ENCODE data around the gene CRYGS. TPM values are rescaled to one million over a fixed set of nuclear protein-coding genes. Genes with fewer than 3 reads are reported as not detected.
A peak's percentile ranks its signal among the peaks of the same experiment; 100 is the strongest.

Gene CRYGS
- total and polyA plus RNA-seq, 9 of the 15 experiments (the other 6 are each of a cell fraction or from before 2014, with no cell fraction given): 1.5 to 3.8 (median 2.0) TPM

DNA sequence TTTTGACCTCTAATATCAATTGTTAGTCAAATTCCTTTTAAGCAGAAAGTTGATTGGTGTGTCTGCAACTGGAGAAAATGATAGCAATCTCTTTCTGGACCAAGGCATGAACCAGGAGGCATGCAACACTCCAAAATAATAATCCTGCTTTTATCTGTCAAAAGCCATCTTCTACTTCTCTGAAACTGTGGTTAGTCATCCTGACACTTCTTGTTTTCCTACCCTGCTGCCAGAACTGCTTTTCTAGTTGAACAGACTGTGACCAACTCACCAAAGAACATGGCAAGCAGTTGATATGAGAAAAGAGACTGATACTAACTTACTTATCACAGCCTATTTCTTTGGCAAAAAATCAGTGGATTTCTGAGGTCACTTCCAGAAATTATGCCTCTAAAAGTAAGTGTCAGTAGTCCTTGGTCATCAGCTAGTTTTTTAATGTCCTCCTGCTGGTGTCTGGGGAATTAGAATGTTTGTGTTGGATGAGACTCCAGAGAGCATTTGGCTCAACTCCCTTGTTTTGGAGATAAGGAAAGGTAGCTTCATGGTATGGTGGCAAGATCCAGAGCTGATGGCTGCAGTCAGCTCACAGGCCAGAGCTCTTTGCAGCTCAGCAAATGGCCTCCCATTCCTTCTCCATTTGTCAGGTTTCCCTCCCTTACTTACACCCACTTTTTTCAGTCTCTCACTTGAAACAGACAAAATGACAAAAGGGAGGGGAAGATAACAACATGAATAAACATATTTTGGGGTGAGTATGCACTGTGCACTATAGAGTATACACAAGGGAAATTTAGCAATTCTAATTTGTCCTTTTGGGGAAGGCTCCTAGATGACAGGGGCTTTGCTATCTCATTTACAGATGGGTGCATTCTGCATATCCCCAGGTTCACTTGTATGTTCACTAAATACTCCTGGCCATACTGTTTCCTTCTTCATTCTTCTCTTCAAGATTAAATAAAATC is 7.0 kb downstream of the CRYGS start:
- Histone ChIP-seq H3K79me2 (ENCODE audit: control insufficient read depth, insufficient read depth, low read length) (no peaks in the 10 kb centered on the region), H4K20me1 (replicated peaks; ENCODE audit: control insufficient read depth, insufficient read depth, low read length) (no peaks in the 10 kb centered on the region), H3K27me3 (ENCODE audit: control insufficient read depth in 2 of 2, insufficient read depth in 2 of 2, low read length in 2 of 2) (no peaks in the 10 kb centered on the region), H3K4me1 (replicated peaks in 1 of 2; ENCODE audit: control insufficient read depth in 2 of 2, insufficient read depth in 2 of 2, low read length in 2 of 2) (peaks cover 0 to 7% of the 10 kb centered on the region in 2 experiments; a peak in 1 of 5 replicates), H3K4me2 (ENCODE audit: insufficient read depth, low read length) (no peak overlapping the region), H3K4me3 (no peak overlapping the region), H3K9me3 (replicated peaks; ENCODE audit: control insufficient read depth, insufficient read depth, low read depth, low read length) (no peaks in the 10 kb centered on the region), H3K27ac (ENCODE audit: extremely low read depth, low read depth, low read length) (0 out of 3 replicates have a peak overlapping the region, but pooled peaks have one; percentile 10), H3K9me1 (ENCODE audit: control insufficient read depth, insufficient read depth, low read length) (no peaks in the 10 kb centered on the region), H3K9ac (ENCODE audit: insufficient read depth in 1 of 2, low read depth in 2 of 2, low read length in 2 of 2) (no peak overlapping the region), H2AFZ (ENCODE audit: low read depth, low read length) (no peak overlapping the region), H3K36me3 (ENCODE audit: control insufficient read depth, insufficient read depth, low read length) (no peaks in the 10 kb centered on the region)
- DNase-seq (ENCODE audit: extremely low read depth in 1 of 4, low spot score in 3 of 4) (peak in 2 of 4 experiments; percentile 18 to 21), FAIRE-seq (peak; percentile 42), ATAC-seq (no peak)
- POLR2A ChIA-PET: interaction anchor here (0.5 kb wide), 1 partner anchor 627 kb away, joined by 3 read pairs; no protein-coding TSS in a partner anchor
- intact Hi-C loops (cut with micrococcal nuclease): no loop called here
- in situ Hi-C loops (cut with MboI): no loop called here
- BruUV-seq (replicated peaks): no TSS peak
- CTCF ChIA-PET (ENCODE audit: low intra/inter-chr PET ratio): no interaction called here
- TF ChIP-seq KDM4B (IDR thresholded peaks at IDR 0.05; ENCODE audit: borderline replicate concordance in 2 of 2, low read depth in 1 of 2): no peak
- TF ChIP-seq ZEB2 (IDR thresholded peaks at IDR 0.05): 0 out of 2 replicates have a peak, but pooled peaks have one; percentile 13
- TF ChIP-seq HNRNPL (IDR thresholded peaks at IDR 0.05; ENCODE audit: low read depth, low read length): no peak
- peak; percentile 24; the same call in 1 of the 2 replicates for TF ChIP-seq TEAD4 (IDR thresholded peaks at IDR 0.05; ENCODE audit: low read length)
- TF ChIP-seq TEAD4 (CRISPR knock-in tag; IDR thresholded peaks at IDR 0.05; ENCODE audit: borderline replicate concordance): no peak
- no peak for TF ChIP-seq SAFB2 (IDR thresholded peaks at IDR 0.05; ENCODE audit: borderline replicate concordance, low read depth, low read length, severe bottlenecking)
- no peak for TF ChIP-seq ZFP36 (IDR thresholded peaks at IDR 0.05; ENCODE audit: low read depth, low read length, partially characterized antibody)
- TF ChIP-seq, protein P1, sequence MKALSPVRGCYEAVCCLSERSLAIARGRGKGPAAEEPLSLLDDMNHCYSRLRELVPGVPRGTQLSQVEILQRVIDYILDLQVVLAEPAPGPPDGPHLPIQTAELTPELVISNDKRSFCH (CRISPR knock-in tag; IDR thresholded peaks at IDR 0.05): no peak
- TF ChIP-seq, protein P1 (tag; IDR thresholded peaks at IDR 0.05): 0 out of 2 replicates have a peak, but pooled peaks have one; percentile 20
- TF ChIP-seq DPF2 (IDR thresholded peaks at IDR 0.05): peak; percentile 48; the same call in 1 of the 2 replicates
- TF ChIP-seq SNAPC5 (CRISPR knock-in tag; IDR thresholded peaks at IDR 0.05): no peak
- peak; percentile 38; the same call in 1 of the 2 replicates for TF ChIP-seq CTBP1 (IDR thresholded peaks at IDR 0.05; ENCODE audit: borderline replicate concordance)
- TF ChIP-seq MEF2A (IDR thresholded peaks at IDR 0.05; ENCODE audit: control insufficient read depth, low read depth, low read length): no peak
- TF ChIP-seq CBFA2T2 (conservative IDR thresholded peaks at IDR 0.05): no peak
- TF ChIP-seq MCM7 (IDR thresholded peaks at IDR 0.05): no peak
- TF ChIP-seq ZNF584 (CRISPR knock-in tag; IDR thresholded peaks at IDR 0.05; ENCODE audit: low read depth): no peak
- TF ChIP-seq FIP1L1 (IDR thresholded peaks at IDR 0.05; ENCODE audit: low read depth, low read length, poor library complexity, severe bottlenecking): no peak
- TF ChIP-seq, protein P2, sequence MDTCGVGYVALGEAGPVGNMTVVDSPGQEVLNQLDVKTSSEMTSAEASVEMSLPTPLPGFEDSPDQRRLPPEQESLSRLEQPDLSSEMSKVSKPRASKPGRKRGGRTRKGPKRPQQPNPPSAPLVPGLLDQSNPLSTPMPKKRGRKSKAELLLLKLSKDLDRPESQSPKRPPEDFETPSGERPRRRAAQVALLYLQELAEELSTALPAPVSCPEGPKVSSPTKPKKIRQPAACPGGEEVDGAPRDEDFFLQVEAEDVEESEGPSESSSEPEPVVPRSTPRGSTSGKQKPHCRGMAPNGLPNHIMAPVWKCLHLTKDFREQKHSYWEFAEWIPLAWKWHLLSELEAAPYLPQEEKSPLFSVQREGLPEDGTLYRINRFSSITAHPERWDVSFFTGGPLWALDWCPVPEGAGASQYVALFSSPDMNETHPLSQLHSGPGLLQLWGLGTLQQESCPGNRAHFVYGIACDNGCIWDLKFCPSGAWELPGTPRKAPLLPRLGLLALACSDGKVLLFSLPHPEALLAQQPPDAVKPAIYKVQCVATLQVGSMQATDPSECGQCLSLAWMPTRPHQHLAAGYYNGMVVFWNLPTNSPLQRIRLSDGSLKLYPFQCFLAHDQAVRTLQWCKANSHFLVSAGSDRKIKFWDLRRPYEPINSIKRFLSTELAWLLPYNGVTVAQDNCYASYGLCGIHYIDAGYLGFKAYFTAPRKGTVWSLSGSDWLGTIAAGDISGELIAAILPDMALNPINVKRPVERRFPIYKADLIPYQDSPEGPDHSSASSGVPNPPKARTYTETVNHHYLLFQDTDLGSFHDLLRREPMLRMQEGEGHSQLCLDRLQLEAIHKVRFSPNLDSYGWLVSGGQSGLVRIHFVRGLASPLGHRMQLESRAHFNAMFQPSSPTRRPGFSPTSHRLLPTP (IDR thresholded peaks at IDR 0.05; ENCODE audit: borderline replicate concordance, extremely low read depth, insufficient read length): no peak
- no peak for TF ChIP-seq ZKSCAN8 (CRISPR knock-in tag; IDR thresholded peaks at IDR 0.05)
- no peak for TF ChIP-seq KHSRP (IDR thresholded peaks at IDR 0.05)
